B cell (primary cell): ENCODE measurements around the gene PBXIP1. TPM values are rescaled to one million over a fixed set of nuclear protein-coding genes. Genes with fewer than 3 reads are reported as not detected.

Source experiments
- ATAC-seq: fragments of 200-7000 bp; cut with Tn5 transposase; one replicate; pipeline ENCODE4 v1.10.0; 2021; ENCODE audit warnings: low read depth, mild to moderate bottlenecking, moderate number of reproducible peaks, moderate library complexity
- CTCF ChIA-PET: fragments of 350-600 bp; sonication (Branson Sonifier 250); formaldehyde crosslinking; loops from one replicate; lab custom pipeline; 2021; ENCODE audit warnings: antibody characterized with exemption, inconsistent platforms; lab: Charles Lee
- POLR2A ChIA-PET: fragments of 350-600 bp; sonication (Branson Sonifier 250); formaldehyde crosslinking; loops from one replicate; lab custom pipeline; 2021; ENCODE audit warnings: antibody characterized with exemption; lab: Charles Lee
- DNase-seq: peaks from one replicate; pipeline ENCODE4 v3.0.0; 2013
- H2AFZ ChIP-seq: 2 replicates; pipeline ENCODE4 v1.6.1; 2012; ENCODE audit warnings: mild to moderate bottlenecking, low read depth, low read length; ENCODE audit not compliant: insufficient read depth, poor library complexity, severe bottlenecking
- H3K27ac ChIP-seq, 2 donors: 1 replicate in 1 of 2; 2 replicates in 1 of 2; pipeline ENCODE4 v1.5.1; 2012 to 2013; ENCODE audit warnings: low read length in 2 of 2, mild to moderate bottlenecking in 2 of 2, moderate library complexity in 1 of 2
- H3K27me3 ChIP-seq, 4 experiments: fragments of 200-600 bp in 1 of 4; sonication (generic) in 1 of 4; replicated peaks in 1 of 4; 1 replicate in 2 of 4; 2 replicates in 2 of 4; pipeline versions ENCODE4 v1.6.1 to v1.7.0; 2013 to 2016; ENCODE audit warnings: low read length in 3 of 4, mild to moderate bottlenecking in 2 of 4, mixed read lengths in 1 of 4, moderate library complexity in 1 of 4; ENCODE audit not compliant: insufficient read depth in 4 of 4, control insufficient read depth in 3 of 4; ENCODE audit errors: control extremely low read depth in 1 of 4
- H3K36me3 ChIP-seq, 2 experiments: replicated peaks in 1 of 2; 1 replicate in 1 of 2; 2 replicates in 1 of 2; pipeline versions ENCODE4 v1.6.1 to v1.7.1; 2013; ENCODE audit warnings: low read length in 1 of 2; ENCODE audit not compliant: insufficient read depth in 2 of 2, control insufficient read depth in 1 of 2; ENCODE audit errors: control extremely low read depth in 1 of 2, extremely low read depth in 1 of 2
- H3K4me1 ChIP-seq, 2 donors: fragments of 200-600 bp in 1 of 2; sonication (generic) in 1 of 2; 1 replicate in 1 of 2; 2 replicates in 1 of 2; pipeline versions ENCODE4 v1.5.1 to v1.6.1; 2013 to 2017; ENCODE audit warnings: low read length in 2 of 2; ENCODE audit not compliant: control insufficient read depth in 2 of 2, insufficient read depth in 2 of 2
- H3K4me2 ChIP-seq: replicated peaks from 2 replicates; pipeline ENCODE3; 2012; ENCODE audit warnings: mild to moderate bottlenecking, low read depth, low read length; ENCODE audit not compliant: poor library complexity, severe bottlenecking
- H3K4me3 ChIP-seq, 5 experiments: fragments of 200-600 bp in 1 of 5; sonication (generic) in 1 of 5; 1 replicate in 3 of 5; 2 replicates in 2 of 5; pipeline versions ENCODE4 v1.5.1 to v1.7.0; 2011 to 2016; ENCODE audit warnings: low read length in 4 of 5, mild to moderate bottlenecking in 4 of 5, low read depth in 2 of 5, control low read depth in 1 of 5, moderate library complexity in 1 of 5; ENCODE audit not compliant: insufficient read depth in 1 of 5; ENCODE audit errors: control extremely low read depth in 1 of 5, extremely low read depth in 1 of 5
- H3K79me2 ChIP-seq: fragments of 200-600 bp; sonication (generic); one replicate; pipeline ENCODE4 v1.6.0; 2016; ENCODE audit warnings: low read length; ENCODE audit not compliant: control insufficient read depth, insufficient read depth
- H3K9ac ChIP-seq: fragments of 200-600 bp; sonication (generic); 2 replicates; pipeline ENCODE4 v1.6.1; 2017; ENCODE audit warnings: mild to moderate bottlenecking, low read length, moderate library complexity
- H3K9me3 ChIP-seq, 3 donors: one replicate each; pipeline versions ENCODE4 v1.6.1 to v1.7.1; 2013; ENCODE audit warnings: low read length in 2 of 3; ENCODE audit not compliant: control insufficient read depth in 2 of 3, insufficient read depth in 1 of 3; ENCODE audit errors: control extremely low read depth in 1 of 3
- H4K20me1 ChIP-seq: 2 replicates; pipeline ENCODE4 v1.6.0; 2012; ENCODE audit warnings: mild to moderate bottlenecking, low read length; ENCODE audit not compliant: insufficient read depth, control insufficient read depth, poor library complexity, severe bottlenecking
- H3K27ac Mint-ChIP-seq: one replicate; pipeline ENCODE4 v1.8.0; 2021; ENCODE audit warnings: mixed read lengths
- H3K27me3 Mint-ChIP-seq: one replicate; pipeline ENCODE4 v1.8.0; 2021; ENCODE audit warnings: mixed read lengths
- H3K4me1 Mint-ChIP-seq: one replicate; pipeline ENCODE4 v1.8.0; 2021; ENCODE audit warnings: mixed read lengths
- H3K4me3 Mint-ChIP-seq: one replicate; pipeline ENCODE4 v1.8.0; 2021; ENCODE audit warnings: mixed read lengths
- H3K9me3 Mint-ChIP-seq: one replicate; pipeline ENCODE4 v1.8.0; 2022; ENCODE audit warnings: mixed read lengths; ENCODE audit not compliant: insufficient read depth
- CTCF ChIP-seq: fragments of 200-600 bp; IDR thresholded peaks from one replicate; pipeline ENCODE4 v1.8.0; 2022; ENCODE audit warnings: antibody characterized with exemption, mild to moderate bottlenecking
- EZH2 ChIP-seq: IDR thresholded peaks from 2 replicates; pipeline ENCODE4 v1.6.1; 2012; ENCODE audit warnings: borderline replicate concordance, low read depth, mild to moderate bottlenecking, moderate library complexity, low read length; ENCODE audit not compliant: insufficient read depth, poor library complexity, severe bottlenecking
- WGBS: methylation state at CpG from one replicate; pipeline ENCODE4 v1.1.5; 2013; ENCODE audit warnings: missing lambda C conversion rate; ENCODE audit not compliant: insufficient coverage; 5-methylcytosine and 5-hydroxymethylcytosine counted together
- intact Hi-C: fragments of 100-400 bp; cut with micrococcal nuclease; formaldehyde crosslinking; loops from one replicate; pipeline ENCODE4 v1.10.0; 2022
- polyA plus RNA-seq: library from polyadenylated mRNA; depleted of rRNA; stranded (reverse); fragments of >200 nt; gene quantifications from 2 replicates; pipeline ENCODE4 v1.2.3, GENCODE V29; 2012
- total RNA-seq, 2 donors: library from RNA; stranded (reverse); fragments of 120-200 nt in 1 of 2; gene quantifications; 1 replicate in 1 of 2; 2 replicates in 1 of 2; pipeline versions ENCODE4 v1.2.3 to v1.2.4, GENCODE V29; 2013 to 2022

The PBXIP1 gene
- total and polyA plus RNA-seq, 2 donors (not counting 1 experiment from before 2014, with no cell fraction given): 77.6 to 212 TPM

DNA sequence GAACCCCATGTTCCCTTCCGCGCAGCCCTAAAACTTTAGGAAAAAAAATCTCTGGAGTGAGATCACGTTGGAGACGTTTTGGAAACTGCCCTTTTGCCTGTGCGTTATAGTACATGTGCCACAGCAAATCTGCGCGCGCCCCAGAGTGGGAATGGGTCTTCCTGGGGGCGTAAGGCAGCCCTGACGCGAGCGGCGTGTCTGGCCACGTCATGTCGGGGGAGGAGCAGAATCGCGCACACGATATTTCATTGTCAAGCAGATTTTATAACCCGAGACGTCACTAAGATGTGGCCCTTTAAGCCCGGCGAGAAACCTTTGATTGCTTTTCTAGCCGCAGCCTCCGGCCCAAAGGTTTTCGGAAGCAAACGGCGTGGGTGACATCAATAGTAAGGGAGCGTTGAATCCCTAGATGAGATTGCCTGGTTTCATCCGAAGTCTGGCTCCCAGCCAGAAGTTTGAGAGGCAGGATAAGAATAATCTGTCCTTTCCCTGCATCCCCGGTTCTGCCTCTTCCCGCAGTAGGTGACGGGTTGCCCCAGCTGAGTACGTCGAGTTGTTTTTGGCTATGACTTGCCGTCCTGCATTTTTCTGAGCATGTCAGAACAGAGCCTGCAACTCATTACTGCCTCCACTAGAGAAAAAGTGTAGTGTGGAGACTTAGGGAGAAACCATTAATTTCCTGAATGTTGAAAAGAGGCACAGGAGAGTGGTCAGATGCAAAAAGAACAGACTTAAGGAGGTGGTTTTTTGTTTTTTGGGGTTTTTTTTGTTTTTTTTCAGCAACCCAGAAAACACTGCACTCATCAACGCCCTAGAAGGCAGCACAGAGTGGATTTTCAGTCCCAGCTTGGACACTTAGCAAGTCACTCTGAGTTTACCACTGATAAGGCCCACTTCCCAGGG lies 18.6 kb downstream of the PBXIP1 start:
- Histone ChIP-seq H3K9me3 (no peaks in the 10 kb centered on the region), H3K27ac (peak overlapping the region; percentile 98), H3K36me3 (no peaks in the 10 kb centered on the region), H3K4me1 (peaks cover 39 to 57% of the 10 kb centered on the region in 2 donors), H3K4me3 (peak overlapping the region; percentile 76 to 90 (median 80)), H2AFZ (peak overlapping the region; percentile 98), H3K79me2 (peaks cover 42% of the 10 kb centered on the region), H3K9ac (peak overlapping the region; percentile 93), H4K20me1 (peaks cover 3% of the 10 kb centered on the region), H3K4me2 (peak overlapping the region; percentile 80), H3K27me3 (no peaks in the 10 kb centered on the region)
- ATAC-seq (peak; percentile 76), DNase-seq (peak; percentile 97)
- Mint-ChIP-seq H3K9me3 (no peaks in the 10 kb centered on the region), H3K4me1 (peaks cover 57% of the 10 kb centered on the region), H3K4me3 (peak overlapping the region; percentile 97), H3K27me3 (no peaks in the 10 kb centered on the region), H3K27ac (peak overlapping the region; percentile 100)
- WGBS: 0% methylated on average over 34 of the region's 36 CpGs
- intact Hi-C loops: loop anchor here (1.0 to 5.0 kb wide), 12 partner anchors 18 to 920 kb away; partner anchors contain the start of genes ADAR, ATP8B2, CKS1B and EFNA4
- ChIA-PET POLR2A (interaction anchor here (0.7 to 1.7 kb wide), 12 partner anchors 14 to 717 kb away, joined by 3 to 9 read pairs (median 4); partner anchors contain the start of genes KCNN3, PBXIP1, PYGO2 and UBAP2L), CTCF (interaction anchor here (0.6 to 2.9 kb wide), 25 partner anchors 8 to 609 kb away, joined by 3 to 30 read pairs (median 7); partner anchors contain the start of genes PBXIP1, PYGO2 and SHC1)
- TF ChIP-seq EZH2 (no peak), CTCF (no peak)
